Measurements from ENCODE around the gene F2RL2. TPM values are rescaled to one million over a fixed set of nuclear protein-coding genes. Genes with fewer than 3 reads are reported as not detected.

Gene F2RL2
- total RNA-seq, 3 donors from 2014 or later, result 0.17 to 2.4 (median 0.58) TPM

DNA sequence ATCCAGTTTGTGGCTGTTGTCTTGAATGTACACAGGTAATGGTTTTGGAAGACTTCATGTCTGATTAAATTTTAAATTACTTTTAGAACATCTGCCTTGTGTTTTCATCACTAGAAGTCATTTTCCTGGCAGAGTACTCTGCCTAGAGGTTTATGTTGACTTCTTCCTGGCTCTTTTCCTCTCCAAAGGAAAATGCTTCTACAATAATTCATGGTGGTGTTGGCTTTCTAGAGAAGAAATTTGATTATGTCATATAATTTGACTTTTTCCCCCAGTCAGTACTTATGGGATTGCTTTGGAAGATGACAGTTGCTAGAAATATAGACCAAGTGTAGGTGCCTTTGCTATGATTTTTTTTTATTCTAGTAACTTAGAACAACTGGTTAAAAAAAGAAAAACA, 46.8 kb downstream of the F2RL2 start:
- Histone ChIP-seq H3K4me1 (ENCODE audit: low read depth) (no peaks in the 10 kb centered on the region), H3K36me3 (ENCODE audit: low read depth) (no peaks in the 10 kb centered on the region), H3K9me3 (no peaks in the 10 kb centered on the region), H3K4me3 (no peak overlapping the region)
- intact Hi-C loops (cut with DNase I, micrococcal nuclease), result no loop called here
- no peak for ATAC-seq
- TF ChIP-seq CTCF (IDR thresholded peaks at IDR 0.05), result no peak
- DNase-seq, result no peak

DNA sequence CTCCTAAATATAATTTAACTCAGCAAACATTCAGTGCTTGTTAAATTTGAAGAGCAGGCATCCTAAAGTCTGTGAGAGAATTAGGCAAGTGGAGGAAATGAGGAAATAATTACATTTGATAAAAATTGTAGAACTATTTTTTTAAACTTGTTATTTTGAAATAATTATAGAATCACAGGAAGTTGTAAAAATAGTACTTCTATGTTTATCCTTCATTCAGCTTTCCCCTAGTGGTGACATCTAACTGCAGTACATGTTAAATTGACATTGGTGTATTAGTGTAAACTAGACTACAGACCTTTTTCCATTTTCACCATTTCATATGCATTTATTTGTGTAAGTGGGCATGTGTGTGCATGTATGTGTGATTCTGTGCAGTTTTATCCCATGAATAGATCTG, 51.6 kb downstream of the F2RL2 start:
- H3K4me3 ChIP-seq, result no peak overlapping the region
- intact Hi-C loops (cut with DNase I, micrococcal nuclease), result no loop called here
- no peaks in the 10 kb centered on the region for H3K36me3 ChIP-seq (ENCODE audit: low read depth)
- H3K4me1 ChIP-seq (ENCODE audit: low read depth), result peaks cover 5% of the 10 kb centered on the region
- H3K9me3 ChIP-seq, result no peaks in the 10 kb centered on the region
- DNase-seq (no peak), ATAC-seq (no peak)
- no peak for TF ChIP-seq CTCF (IDR thresholded peaks at IDR 0.05)

- TF ChIP-seq CTCF (IDR thresholded peaks at IDR 0.05), result no peak
- peaks cover 5% of the 10 kb centered on the region for H3K4me1 ChIP-seq (ENCODE audit: low read depth)
- DNase-seq (no peak), ATAC-seq (no peak)
- no peaks in the 10 kb centered on the region for H3K36me3 ChIP-seq (ENCODE audit: low read depth)
- no peak overlapping the region for H3K4me3 ChIP-seq
- intact Hi-C loops (cut with DNase I, micrococcal nuclease), result no loop called here
- no peaks in the 10 kb centered on the region for H3K9me3 ChIP-seq
These were observed 53.0 kb downstream of the F2RL2 start for GRCh38 chr5:76570153-76570552.

Other genes with a start within 250 kb of the F2RL2 start
- 100 to 1,000 TPM in 1 of 3 donors, 10 to 100 TPM in 2; 59.7 to 159 (median 84.8) TPM for gene IQGAP2, start 220.1 kb downstream of the F2RL2 start, total RNA-seq
- gene F2R, start 92.7 kb upstream of the F2RL2 start, total RNA-seq, result 1 to 10 TPM; 3.1 to 6.5 (median 4.6) TPM
- 100 to 1,000 TPM in 2 of 3 donors, 10 to 100 TPM in 1; 58.1 to 177 (median 128) TPM for gene F2RL1, start 195.6 kb upstream of the F2RL2 start, total RNA-seq
- under 1 TPM in 1 of 3 donors, not detected in 2; 0.78 TPM for gene S100Z, start 226.6 kb upstream of the F2RL2 start, total RNA-seq

Data from mucosa of descending colon (tissue), 3 donors.